HL-60 (cell line): Measurements from ENCODE around the gene TBC1D20.
"Not testable (repeated sequence)": the region's sequence is repeated elsewhere in the genome, so short reads cannot be mapped to it uniquely, and the experiment has no call there.

ENCODE experiments used
- DNase-seq, 2 experiments: peaks; one replicate each; pipeline ENCODE4 v3.0.0-alpha.2; 2010 to 2020; ENCODE audit warnings: low read depth in 1 of 2, low spot score in 1 of 2
- H3K27ac ChIP-seq: fragments of 250-450 bp; sonication (Bioruptor Pico); replicated peaks from 2 replicates; pipeline ENCODE4 v1.5.1; 2020; ENCODE audit warnings: mild to moderate bottlenecking, moderate library complexity
- H3K27me3 ChIP-seq: fragments of 250-450 bp; sonication (Bioruptor Pico); 2 replicates; pipeline ENCODE4 v1.5.1; 2021; ENCODE audit warnings: mild to moderate bottlenecking, moderate library complexity; ENCODE audit not compliant: insufficient read depth, poor library complexity, severe bottlenecking
- H3K4me3 ChIP-seq: replicated peaks from 2 replicates; pipeline ENCODE4 v1.5.1; 2011; ENCODE audit warnings: mild to moderate bottlenecking, control low read depth, low read length; ENCODE audit not compliant: insufficient read depth
- GABPA ChIP-seq: IDR thresholded peaks from 2 replicates; pipeline ENCODE4 v1.6.1; 2012; ENCODE audit warnings: low read depth
- POLR2AphosphoS5 ChIP-seq: IDR thresholded peaks from 2 replicates; pipeline ENCODE4 v1.6.1; 2012; ENCODE audit warnings: low read depth
- SPI1 ChIP-seq: IDR thresholded peaks from 2 replicates; pipeline ENCODE4 v1.6.1; 2012; ENCODE audit warnings: low read depth, mild to moderate bottlenecking, borderline replicate concordance
- long read RNA-seq: library from polyadenylated mRNA; unstranded; transcript quantifications from one replicate; pipeline ENCODE4 v2.0.0, GENCODE V29; 2020
- TF ChIP-seq, protein P1 (sequence below): IDR thresholded peaks from one replicate; pipeline ENCODE4 v1.5.1; 2011; ENCODE audit warnings: low read length, control low read depth, inconsistent platforms; ENCODE audit not compliant: insufficient read depth
- TF ChIP-seq, protein P2 (sequence below): IDR thresholded peaks from 2 replicates; pipeline ENCODE4 v1.6.1; 2012; ENCODE audit warnings: low read depth; ENCODE audit not compliant: insufficient replicate concordance

The TBC1D20 gene, protein sequence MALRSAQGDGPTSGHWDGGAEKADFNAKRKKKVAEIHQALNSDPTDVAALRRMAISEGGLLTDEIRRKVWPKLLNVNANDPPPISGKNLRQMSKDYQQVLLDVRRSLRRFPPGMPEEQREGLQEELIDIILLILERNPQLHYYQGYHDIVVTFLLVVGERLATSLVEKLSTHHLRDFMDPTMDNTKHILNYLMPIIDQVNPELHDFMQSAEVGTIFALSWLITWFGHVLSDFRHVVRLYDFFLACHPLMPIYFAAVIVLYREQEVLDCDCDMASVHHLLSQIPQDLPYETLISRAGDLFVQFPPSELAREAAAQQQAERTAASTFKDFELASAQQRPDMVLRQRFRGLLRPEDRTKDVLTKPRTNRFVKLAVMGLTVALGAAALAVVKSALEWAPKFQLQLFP
- long read RNA-seq, full-length matches to known transcripts: 3 of 14 reads
- long read RNA-seq, partial matches to known transcripts: 4 of 14 reads
- long read RNA-seq, other reads (novel, unspliced or antisense): 7 of 14 reads

DNA sequence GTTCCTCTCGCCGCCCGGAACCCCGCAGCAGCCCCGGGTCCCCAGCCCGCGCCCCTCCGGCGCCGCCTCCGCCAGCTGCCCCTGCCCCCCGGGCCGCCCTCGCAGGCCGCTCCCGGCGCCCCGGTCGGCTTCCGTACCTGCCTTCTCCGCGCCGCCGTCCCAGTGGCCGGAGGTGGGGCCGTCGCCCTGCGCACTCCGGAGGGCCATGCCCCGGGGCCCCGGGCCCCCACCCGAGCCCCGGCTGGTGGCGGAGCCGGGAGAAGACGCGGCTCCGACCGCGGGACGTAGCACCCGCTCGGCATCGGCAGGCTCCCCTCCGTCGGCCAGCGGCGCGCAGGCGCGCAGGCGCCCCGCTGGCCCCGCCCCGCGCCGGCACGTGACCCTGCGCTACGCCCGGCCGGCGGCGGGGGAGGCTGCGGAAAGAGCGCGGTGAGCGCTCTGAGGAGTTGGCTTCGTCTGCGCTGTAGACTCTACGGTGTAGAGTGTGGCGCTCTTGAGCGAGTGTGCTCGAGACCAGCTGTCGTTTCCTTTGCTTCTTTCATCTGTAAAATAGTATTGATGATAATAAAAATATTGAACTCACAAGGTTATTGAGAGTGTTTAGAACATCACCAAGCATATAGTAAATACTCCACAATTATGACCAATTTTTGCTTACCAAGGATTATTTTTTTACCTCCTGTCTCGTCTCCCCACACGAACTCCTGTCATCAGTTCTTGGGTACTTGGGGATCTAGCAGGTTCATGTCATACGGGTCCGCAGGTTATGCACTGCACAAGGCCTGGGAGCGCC is at the start of gene TBC1D20:
Gene TBC1D20, minus strand, starts transcription at position 335 of the 793 bp plus-strand sequence. Its CDS starts 128 bp downstream, at position 207.
- peak within 1 kb of the TSS; percentile 86 for H3K4me3 ChIP-seq
- H3K27me3 ChIP-seq: no peaks in the 10 kb centered on the region
- peak within 1 kb of the TSS; percentile 77 for H3K27ac ChIP-seq
- TF ChIP-seq, protein P1, sequence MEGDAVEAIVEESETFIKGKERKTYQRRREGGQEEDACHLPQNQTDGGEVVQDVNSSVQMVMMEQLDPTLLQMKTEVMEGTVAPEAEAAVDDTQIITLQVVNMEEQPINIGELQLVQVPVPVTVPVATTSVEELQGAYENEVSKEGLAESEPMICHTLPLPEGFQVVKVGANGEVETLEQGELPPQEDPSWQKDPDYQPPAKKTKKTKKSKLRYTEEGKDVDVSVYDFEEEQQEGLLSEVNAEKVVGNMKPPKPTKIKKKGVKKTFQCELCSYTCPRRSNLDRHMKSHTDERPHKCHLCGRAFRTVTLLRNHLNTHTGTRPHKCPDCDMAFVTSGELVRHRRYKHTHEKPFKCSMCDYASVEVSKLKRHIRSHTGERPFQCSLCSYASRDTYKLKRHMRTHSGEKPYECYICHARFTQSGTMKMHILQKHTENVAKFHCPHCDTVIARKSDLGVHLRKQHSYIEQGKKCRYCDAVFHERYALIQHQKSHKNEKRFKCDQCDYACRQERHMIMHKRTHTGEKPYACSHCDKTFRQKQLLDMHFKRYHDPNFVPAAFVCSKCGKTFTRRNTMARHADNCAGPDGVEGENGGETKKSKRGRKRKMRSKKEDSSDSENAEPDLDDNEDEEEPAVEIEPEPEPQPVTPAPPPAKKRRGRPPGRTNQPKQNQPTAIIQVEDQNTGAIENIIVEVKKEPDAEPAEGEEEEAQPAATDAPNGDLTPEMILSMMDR: no peak
- TF ChIP-seq GABPA: 0 out of 2 replicates have a peak, but pooled peaks have one; percentile 8
- TF ChIP-seq, protein P2, sequence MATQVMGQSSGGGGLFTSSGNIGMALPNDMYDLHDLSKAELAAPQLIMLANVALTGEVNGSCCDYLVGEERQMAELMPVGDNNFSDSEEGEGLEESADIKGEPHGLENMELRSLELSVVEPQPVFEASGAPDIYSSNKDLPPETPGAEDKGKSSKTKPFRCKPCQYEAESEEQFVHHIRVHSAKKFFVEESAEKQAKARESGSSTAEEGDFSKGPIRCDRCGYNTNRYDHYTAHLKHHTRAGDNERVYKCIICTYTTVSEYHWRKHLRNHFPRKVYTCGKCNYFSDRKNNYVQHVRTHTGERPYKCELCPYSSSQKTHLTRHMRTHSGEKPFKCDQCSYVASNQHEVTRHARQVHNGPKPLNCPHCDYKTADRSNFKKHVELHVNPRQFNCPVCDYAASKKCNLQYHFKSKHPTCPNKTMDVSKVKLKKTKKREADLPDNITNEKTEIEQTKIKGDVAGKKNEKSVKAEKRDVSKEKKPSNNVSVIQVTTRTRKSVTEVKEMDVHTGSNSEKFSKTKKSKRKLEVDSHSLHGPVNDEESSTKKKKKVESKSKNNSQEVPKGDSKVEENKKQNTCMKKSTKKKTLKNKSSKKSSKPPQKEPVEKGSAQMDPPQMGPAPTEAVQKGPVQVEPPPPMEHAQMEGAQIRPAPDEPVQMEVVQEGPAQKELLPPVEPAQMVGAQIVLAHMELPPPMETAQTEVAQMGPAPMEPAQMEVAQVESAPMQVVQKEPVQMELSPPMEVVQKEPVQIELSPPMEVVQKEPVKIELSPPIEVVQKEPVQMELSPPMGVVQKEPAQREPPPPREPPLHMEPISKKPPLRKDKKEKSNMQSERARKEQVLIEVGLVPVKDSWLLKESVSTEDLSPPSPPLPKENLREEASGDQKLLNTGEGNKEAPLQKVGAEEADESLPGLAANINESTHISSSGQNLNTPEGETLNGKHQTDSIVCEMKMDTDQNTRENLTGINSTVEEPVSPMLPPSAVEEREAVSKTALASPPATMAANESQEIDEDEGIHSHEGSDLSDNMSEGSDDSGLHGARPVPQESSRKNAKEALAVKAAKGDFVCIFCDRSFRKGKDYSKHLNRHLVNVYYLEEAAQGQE: no peak
- TF ChIP-seq SPI1: no peak
- TF ChIP-seq POLR2AphosphoS5: peak; percentile 54; the same call in 1 of the 2 replicates
- peak; percentile 70 to 83 for DNase-seq

DNA sequence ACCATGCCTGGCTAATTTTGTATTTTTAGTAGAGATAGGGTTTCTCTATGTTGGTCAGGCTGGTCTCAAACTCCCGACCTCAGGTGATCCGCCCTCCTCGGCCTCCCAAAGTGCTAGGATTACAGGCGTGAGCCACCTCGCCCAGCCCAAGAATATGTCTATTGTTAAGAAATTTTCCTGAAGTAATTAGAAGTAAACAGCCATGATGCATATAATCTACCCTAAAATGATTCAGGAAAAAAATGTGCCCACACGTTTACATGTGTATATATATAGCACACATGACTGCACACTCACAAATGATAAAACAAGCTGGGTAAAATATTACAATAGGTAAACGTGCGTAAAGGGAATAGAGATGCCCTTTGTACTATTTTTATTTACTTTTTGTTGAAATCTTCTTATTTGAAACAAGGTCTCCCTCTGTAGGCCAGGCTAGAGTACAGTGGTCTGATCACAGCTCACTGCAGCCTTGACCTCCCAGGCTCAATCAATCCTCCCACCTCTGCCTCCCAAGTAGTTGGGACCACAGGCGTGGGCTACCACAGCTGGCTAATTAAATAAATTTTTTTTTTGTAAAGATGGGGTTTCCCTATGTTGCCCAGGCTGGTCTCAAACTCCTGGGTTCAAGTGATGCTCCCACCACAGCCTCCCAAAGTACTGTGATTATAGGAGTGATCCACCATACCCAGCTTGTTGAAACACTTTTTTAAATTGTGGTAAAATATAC is 48.2 kb upstream of the TBC1D20 start:
- DNase-seq, H3K27me3 ChIP-seq, H3K27ac ChIP-seq, H3K4me3 ChIP-seq: not testable (repeated sequence)

DNA sequence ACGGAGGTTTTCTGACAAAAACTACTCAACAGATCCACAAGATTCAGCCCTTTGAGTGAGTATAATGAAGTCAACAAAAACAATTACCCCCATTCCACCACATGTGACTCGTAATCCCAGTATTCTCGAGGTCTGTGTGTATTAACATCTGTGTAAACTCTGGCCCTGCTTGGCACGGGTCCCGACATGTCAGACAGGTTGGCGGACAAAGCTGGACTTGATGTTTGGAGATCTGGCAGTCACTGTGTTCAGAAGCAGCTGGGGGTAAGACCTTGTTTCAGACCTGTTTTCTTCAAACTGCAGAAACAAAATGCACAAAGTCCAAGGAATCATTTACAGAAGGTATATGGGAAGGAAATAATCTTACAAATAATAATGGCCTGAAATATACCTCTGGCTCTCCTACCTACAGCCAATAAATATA is 46.0 kb upstream of the TBC1D20 start:
- H3K4me3 ChIP-seq, H3K27ac ChIP-seq, H3K27me3 ChIP-seq, DNase-seq: not testable (repeated sequence)

DNA sequence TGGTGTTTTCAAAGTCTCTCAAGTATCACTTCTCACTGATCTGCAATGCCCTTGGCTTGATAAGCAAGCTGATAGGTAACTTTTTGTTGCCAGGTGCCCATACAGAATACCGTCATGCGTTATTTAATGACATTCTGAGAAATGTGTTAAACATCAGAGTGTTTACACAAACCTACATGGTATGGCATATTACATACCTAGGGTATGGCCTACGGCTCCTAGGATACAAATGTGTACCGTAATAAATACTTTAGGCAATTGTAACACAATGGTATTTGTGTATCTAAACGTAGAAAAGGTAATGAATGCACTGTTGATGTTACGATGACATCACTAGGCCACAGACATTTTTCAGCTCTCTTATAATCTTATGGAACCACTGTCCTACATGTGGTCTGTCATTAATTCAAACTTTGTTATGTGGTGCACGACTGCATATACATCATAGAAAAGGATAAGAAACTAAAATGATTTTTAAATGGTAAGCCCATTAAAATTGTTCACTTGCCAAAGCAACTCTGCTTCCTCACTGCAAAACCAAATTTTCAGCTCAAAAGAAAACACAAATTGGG is 45.5 kb upstream of the TBC1D20 start:
- Histone ChIP-seq H3K27ac (no peak overlapping the region), H3K4me3 (no peak overlapping the region), H3K27me3 (no peaks in the 10 kb centered on the region)
- no peak for DNase-seq
- TF ChIP-seq SPI1 (no peak), POLR2AphosphoS5 (no peak), GABPA (no peak)
- TF ChIP-seq, protein P2: no peak
- TF ChIP-seq, protein P1: no peak
